ENCODE measurements around the gene FYN. TPM values are rescaled to one million over a fixed set of nuclear protein-coding genes. Genes with fewer than 3 reads are reported as not detected.
A peak's percentile ranks its signal among the peaks of the same experiment; 100 is the strongest.

The FYN gene
- total RNA-seq, 1 donor from 2014 or later: 474 TPM

- H3K27me3 Mint-ChIP-seq (ENCODE audit: unreplicated experiment): peaks cover 2% of the 10 kb centered on the region
- peaks cover 4% of the 10 kb centered on the region for H3K4me1 Mint-ChIP-seq (ENCODE audit: unreplicated experiment)
- no peak overlapping the region for H3K4me3 Mint-ChIP-seq (ENCODE audit: unreplicated experiment)
- peaks cover 8% of the 10 kb centered on the region for H3K36me3 Mint-ChIP-seq (ENCODE audit: low read depth, unreplicated experiment)
- no peak overlapping the region for H3K27ac Mint-ChIP-seq (ENCODE audit: unreplicated experiment)
- TF ChIP-seq, protein P1, sequence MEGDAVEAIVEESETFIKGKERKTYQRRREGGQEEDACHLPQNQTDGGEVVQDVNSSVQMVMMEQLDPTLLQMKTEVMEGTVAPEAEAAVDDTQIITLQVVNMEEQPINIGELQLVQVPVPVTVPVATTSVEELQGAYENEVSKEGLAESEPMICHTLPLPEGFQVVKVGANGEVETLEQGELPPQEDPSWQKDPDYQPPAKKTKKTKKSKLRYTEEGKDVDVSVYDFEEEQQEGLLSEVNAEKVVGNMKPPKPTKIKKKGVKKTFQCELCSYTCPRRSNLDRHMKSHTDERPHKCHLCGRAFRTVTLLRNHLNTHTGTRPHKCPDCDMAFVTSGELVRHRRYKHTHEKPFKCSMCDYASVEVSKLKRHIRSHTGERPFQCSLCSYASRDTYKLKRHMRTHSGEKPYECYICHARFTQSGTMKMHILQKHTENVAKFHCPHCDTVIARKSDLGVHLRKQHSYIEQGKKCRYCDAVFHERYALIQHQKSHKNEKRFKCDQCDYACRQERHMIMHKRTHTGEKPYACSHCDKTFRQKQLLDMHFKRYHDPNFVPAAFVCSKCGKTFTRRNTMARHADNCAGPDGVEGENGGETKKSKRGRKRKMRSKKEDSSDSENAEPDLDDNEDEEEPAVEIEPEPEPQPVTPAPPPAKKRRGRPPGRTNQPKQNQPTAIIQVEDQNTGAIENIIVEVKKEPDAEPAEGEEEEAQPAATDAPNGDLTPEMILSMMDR (IDR thresholded peaks at IDR 0.05; ENCODE audit: unreplicated experiment): no peak
- no peak for DNase-seq (ENCODE audit: low spot score)
- no peaks in the 10 kb centered on the region for H3K9me3 Mint-ChIP-seq (ENCODE audit: unreplicated experiment)
Observed at GRCh38 chr6:111653434-111653833, 219.8 kb downstream of the FYN start.

GRCh38 chr6:111652156-111652555, 221.1 kb downstream of the FYN start:
- Mint-ChIP-seq H3K27me3 (ENCODE audit: unreplicated experiment) (peaks cover 2% of the 10 kb centered on the region), H3K4me3 (ENCODE audit: unreplicated experiment) (no peak overlapping the region), H3K36me3 (ENCODE audit: low read depth, unreplicated experiment) (peaks cover 8% of the 10 kb centered on the region), H3K9me3 (ENCODE audit: unreplicated experiment) (no peaks in the 10 kb centered on the region), H3K4me1 (ENCODE audit: unreplicated experiment) (peaks cover 4% of the 10 kb centered on the region), H3K27ac (ENCODE audit: unreplicated experiment) (no peak overlapping the region)
- TF ChIP-seq, protein P1 (IDR thresholded peaks at IDR 0.05; ENCODE audit: unreplicated experiment): no peak
- DNase-seq (ENCODE audit: low spot score): no peak

DNA sequence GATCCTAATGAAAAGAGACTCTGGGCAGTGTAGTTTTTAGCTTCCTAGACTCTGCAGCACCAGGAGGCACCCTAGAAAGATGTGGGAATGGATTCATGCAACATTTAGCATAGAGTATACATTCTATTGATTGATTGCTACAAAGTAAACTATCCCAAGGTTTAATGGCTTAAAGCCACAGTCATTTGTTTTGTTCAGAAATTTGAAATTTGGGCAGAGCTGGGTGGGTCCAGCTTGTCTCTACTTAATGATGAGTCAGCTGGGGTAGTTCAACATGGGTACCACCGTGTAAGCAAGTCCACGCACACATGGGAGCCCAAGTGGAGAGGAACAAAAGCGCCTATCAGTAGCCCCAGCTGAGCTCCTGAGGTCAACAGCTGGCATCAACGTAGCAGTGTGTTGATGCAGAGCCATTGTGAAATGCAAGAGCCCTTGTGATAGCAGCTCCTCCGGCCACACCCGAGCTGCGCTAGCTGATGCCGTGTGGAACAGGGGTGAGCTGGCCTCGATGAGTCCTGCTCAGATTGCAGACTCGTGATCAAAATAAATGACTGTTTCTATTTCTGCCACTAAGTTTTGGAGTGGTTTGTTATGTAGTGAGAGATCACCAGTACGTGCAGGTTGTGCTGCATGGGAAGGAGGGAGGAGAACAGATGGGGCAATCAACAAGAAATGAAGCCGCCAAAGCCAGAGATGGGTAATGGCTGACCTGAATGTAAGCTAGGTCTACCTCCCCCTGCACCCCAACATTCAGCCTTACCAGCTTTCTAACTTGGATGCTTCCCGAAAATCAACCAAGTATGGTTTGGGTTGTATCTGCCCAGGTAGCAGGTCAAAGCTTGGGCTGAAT, 221.8 kb downstream of the FYN start:
- H3K27ac Mint-ChIP-seq (ENCODE audit: unreplicated experiment): no peak overlapping the region
- H3K4me3 Mint-ChIP-seq (ENCODE audit: unreplicated experiment): no peak overlapping the region
- no peaks in the 10 kb centered on the region for H3K9me3 Mint-ChIP-seq (ENCODE audit: unreplicated experiment)
- TF ChIP-seq, protein P1 (IDR thresholded peaks at IDR 0.05; ENCODE audit: unreplicated experiment): no peak
- peaks cover 4% of the 10 kb centered on the region for H3K4me1 Mint-ChIP-seq (ENCODE audit: unreplicated experiment)
- no peak for DNase-seq (ENCODE audit: low spot score)
- H3K36me3 Mint-ChIP-seq (ENCODE audit: low read depth, unreplicated experiment): peaks cover 9% of the 10 kb centered on the region
- peaks cover 2% of the 10 kb centered on the region for H3K27me3 Mint-ChIP-seq (ENCODE audit: unreplicated experiment)

- TF ChIP-seq, protein P1 (IDR thresholded peaks at IDR 0.05; ENCODE audit: unreplicated experiment): no peak
- Mint-ChIP-seq H3K4me1 (ENCODE audit: unreplicated experiment) (peaks cover 4% of the 10 kb centered on the region), H3K36me3 (ENCODE audit: low read depth, unreplicated experiment) (peaks cover 12% of the 10 kb centered on the region), H3K27ac (ENCODE audit: unreplicated experiment) (no peak overlapping the region), H3K4me3 (ENCODE audit: unreplicated experiment) (no peak overlapping the region), H3K9me3 (ENCODE audit: unreplicated experiment) (no peaks in the 10 kb centered on the region), H3K27me3 (ENCODE audit: unreplicated experiment) (peaks cover 3% of the 10 kb centered on the region)
- DNase-seq (ENCODE audit: low spot score): no peak
Observed at GRCh38 chr6:111650049-111650448, 223.2 kb downstream of the FYN start.

DNA sequence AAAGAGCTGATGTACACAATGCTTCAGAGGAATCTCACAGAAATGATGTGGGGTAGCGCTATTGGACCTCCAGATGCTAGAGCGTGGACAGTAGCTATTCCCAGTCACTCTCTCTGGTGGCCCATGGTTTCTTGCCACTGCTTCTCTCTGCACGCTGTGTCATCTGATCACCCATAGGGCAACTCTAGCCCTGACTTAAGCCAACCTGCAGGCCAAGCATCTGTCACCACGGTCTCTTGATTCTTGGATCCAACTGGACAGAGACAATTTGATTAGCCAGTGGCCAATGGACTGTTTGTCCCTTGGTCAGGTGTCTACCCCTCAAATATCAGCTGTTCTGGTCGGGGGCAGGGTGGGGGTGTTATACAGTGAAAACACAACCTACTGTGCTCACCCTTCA, 225.2 kb downstream of the FYN start:
- Mint-ChIP-seq H3K27ac (ENCODE audit: unreplicated experiment) (no peak overlapping the region), H3K27me3 (ENCODE audit: unreplicated experiment) (peaks cover 3% of the 10 kb centered on the region), H3K9me3 (ENCODE audit: unreplicated experiment) (no peaks in the 10 kb centered on the region), H3K4me3 (ENCODE audit: unreplicated experiment) (peak overlapping the region; percentile 38), H3K4me1 (ENCODE audit: unreplicated experiment) (no peaks in the 10 kb centered on the region), H3K36me3 (ENCODE audit: low read depth, unreplicated experiment) (peaks cover 12% of the 10 kb centered on the region)
- DNase-seq (ENCODE audit: low spot score): no peak
- TF ChIP-seq, protein P1 (IDR thresholded peaks at IDR 0.05; ENCODE audit: unreplicated experiment): no peak
